Neural progenitor cell (in vitro differentiated cells): Measurements from ENCODE around the gene LIN28B. TPM values are rescaled to one million over a fixed set of nuclear protein-coding genes. Genes with fewer than 3 reads are reported as not detected.
"Not testable (repeated sequence)": the region's sequence is repeated elsewhere in the genome, so short reads cannot be mapped to it uniquely, and the experiment has no call there.

ENCODE experiments used
- DNase-seq: peaks from one replicate; pipeline ENCODE4 v3.0.0-alpha.2; 2016; ENCODE audit warnings: low spot score
- H2AFZ ChIP-seq: fragments of 200-600 bp; sonication (generic); replicated peaks from 2 replicates; pipeline ENCODE4 v1.6.1; 2016; ENCODE audit warnings: antibody characterized with exemption
- H3F3A ChIP-seq: fragments of 200-600 bp; sonication (generic); 2 replicates; pipeline ENCODE4 v1.6.1; 2016; ENCODE audit warnings: antibody characterized with exemption, low read depth
- H3K27ac ChIP-seq: fragments of 200-600 bp; sonication (generic); 2 replicates; pipeline ENCODE4 v1.5.1; 2016; ENCODE audit warnings: mild to moderate bottlenecking
- H3K27me3 ChIP-seq: fragments of 200-600 bp; sonication (generic); 2 replicates; pipeline ENCODE4 v1.6.1; 2016; ENCODE audit warnings: mild to moderate bottlenecking, moderate library complexity
- H3K36me3 ChIP-seq: fragments of 200-600 bp; sonication (generic); 2 replicates; pipeline ENCODE4 v1.5.1; 2016
- H3K4me1 ChIP-seq: fragments of 200-600 bp; sonication (generic); 2 replicates; pipeline ENCODE4 v1.6.1; 2016; ENCODE audit warnings: mixed run types
- H3K4me2 ChIP-seq: fragments of 200-600 bp; sonication (generic); 2 replicates; pipeline ENCODE4 v1.6.1; 2016
- H3K4me3 ChIP-seq: fragments of 200-600 bp; sonication (generic); 2 replicates; pipeline ENCODE4 v1.5.1; 2016
- H3K79me2 ChIP-seq: fragments of 200-600 bp; sonication (generic); 2 replicates; pipeline ENCODE4 v1.6.1; 2016; ENCODE audit warnings: low read depth
- H3K9ac ChIP-seq: fragments of 200-600 bp; sonication (generic); 2 replicates; pipeline ENCODE4 v1.6.1; 2016
- H3K9me3 ChIP-seq: fragments of 200-600 bp; sonication (generic); 2 replicates; pipeline ENCODE4 v1.5.1; 2016; ENCODE audit warnings: low read depth
- H4K20me1 ChIP-seq: fragments of 200-600 bp; sonication (generic); 2 replicates; pipeline ENCODE4 v1.6.1; 2016; ENCODE audit warnings: low read depth
- H3K27ac Mint-ChIP-seq: 3 replicates; pipeline ENCODE4 v1.8.0; 2021; ENCODE audit warnings: mixed read lengths
- H3K27me3 Mint-ChIP-seq: 2 replicates; pipeline ENCODE4 v1.8.0; 2022; ENCODE audit warnings: low read depth, mild to moderate bottlenecking, inconsistent platforms, moderate library complexity, mixed read lengths; ENCODE audit not compliant: insufficient read depth
- H3K36me3 Mint-ChIP-seq: 3 replicates; pipeline ENCODE4 v1.8.0; 2021; ENCODE audit warnings: mixed read lengths
- H3K4me1 Mint-ChIP-seq: 3 replicates; pipeline ENCODE4 v1.8.0; 2021; ENCODE audit warnings: mixed read lengths
- H3K4me3 Mint-ChIP-seq: 3 replicates; pipeline ENCODE4 v1.8.0; 2021; ENCODE audit warnings: mild to moderate bottlenecking, moderate library complexity, mixed read lengths
- H3K9me3 Mint-ChIP-seq: 3 replicates; pipeline ENCODE4 v1.8.0; 2020; ENCODE audit warnings: mixed read lengths
- CTCF ChIP-seq: fragments of 200-600 bp; sonication (generic); IDR thresholded peaks from 2 replicates; pipeline ENCODE4 v1.5.1; 2017; ENCODE audit warnings: antibody characterized with exemption, mild to moderate bottlenecking
- EZH2 ChIP-seq: fragments of 200-600 bp; sonication (generic); IDR thresholded peaks from 2 replicates; pipeline ENCODE4 v1.6.1; 2017; ENCODE audit warnings: antibody characterized with exemption, mild to moderate bottlenecking, moderate library complexity
- EZH2phosphoT487 ChIP-seq: fragments of 200-600 bp; sonication (generic); IDR thresholded peaks from 2 replicates; pipeline ENCODE4 v1.6.1; 2017; ENCODE audit warnings: antibody characterized with exemption
- total RNA-seq: library from RNA; depleted of rRNA; stranded (reverse); fragments of >200 nt; gene quantifications from 2 replicates; pipeline ENCODE4 v1.2.3, GENCODE V29; 2015; ENCODE audit warnings: low replicate concordance

LIN28B gene
- total RNA-seq, 1 donor from 2014 or later: 165 TPM

GRCh38 chr6:105077596-105078385, 120.9 kb downstream of the LIN28B start:
- Histone ChIP-seq H3K4me1 (peaks cover 9% of the 10 kb centered on the region), H3K4me2 (no peak overlapping the region), H3K36me3 (peaks cover 29% of the 10 kb centered on the region), H3K27ac (no peak overlapping the region), H4K20me1 (peaks cover 9% of the 10 kb centered on the region), H2AFZ (no peak overlapping the region), H3K79me2 (peaks cover 86% of the 10 kb centered on the region), H3K9ac (no peak overlapping the region), H3K4me3 (no peak overlapping the region), H3K9me3 (no peaks in the 10 kb centered on the region), H3K27me3 (no peaks in the 10 kb centered on the region), H3F3A (peaks cover 22% of the 10 kb centered on the region)
- no peaks in the 10 kb centered on the region for H3K9me3 Mint-ChIP-seq
- H3K27me3 Mint-ChIP-seq: no peaks in the 10 kb centered on the region
- peak; percentile 50 for DNase-seq
- TF ChIP-seq EZH2phosphoT487 (no peak), CTCF (peak; percentile 65)
- no peak overlapping the region for H3K4me3 Mint-ChIP-seq
- no peak overlapping the region for H3K27ac Mint-ChIP-seq
- peaks cover 16% of the 10 kb centered on the region for H3K36me3 Mint-ChIP-seq
- peaks cover 15% of the 10 kb centered on the region for H3K4me1 Mint-ChIP-seq

- peaks cover 80% of the 10 kb centered on the region for H3K79me2 ChIP-seq
- H3K4me1 Mint-ChIP-seq: peaks cover 12% of the 10 kb centered on the region
Observed at GRCh38 chr6:105078386-105078708, 121.4 kb downstream of the LIN28B start.

GRCh38 chr6:105080279-105080678, 123.4 kb downstream of the LIN28B start:
- H3K9me3 ChIP-seq: no peaks in the 10 kb centered on the region
- DNase-seq: no peak
- H3K9me3 Mint-ChIP-seq: no peaks in the 10 kb centered on the region
- no peak overlapping the region for H2AFZ ChIP-seq
- H4K20me1 ChIP-seq: peaks cover 9% of the 10 kb centered on the region
- H3K4me3 ChIP-seq: no peak overlapping the region
- H3K36me3 Mint-ChIP-seq: peaks cover 20% of the 10 kb centered on the region
- H3K9ac ChIP-seq: no peak overlapping the region
- no peak overlapping the region for H3K4me2 ChIP-seq
- no peak overlapping the region for H3K27ac ChIP-seq
- no peak overlapping the region for H3K4me3 Mint-ChIP-seq
- peaks cover 27% of the 10 kb centered on the region for H3F3A ChIP-seq
- TF ChIP-seq CTCF: no peak
- no peak for TF ChIP-seq EZH2phosphoT487
- no peak for TF ChIP-seq EZH2
- no peak overlapping the region for H3K27ac Mint-ChIP-seq
- H3K4me1 Mint-ChIP-seq: peaks cover 8% of the 10 kb centered on the region
- no peaks in the 10 kb centered on the region for H3K27me3 ChIP-seq
- peaks cover 9% of the 10 kb centered on the region for H3K4me1 ChIP-seq
- no peaks in the 10 kb centered on the region for H3K27me3 Mint-ChIP-seq
- H3K79me2 ChIP-seq: peaks cover 61% of the 10 kb centered on the region
- H3K36me3 ChIP-seq: peaks cover 29% of the 10 kb centered on the region

More at GRCh38 chr6:105078386-105078708, 121.4 kb downstream of the LIN28B start:
- Histone ChIP-seq H3K27ac (no peak overlapping the region), H3F3A (peaks cover 21% of the 10 kb centered on the region), H3K4me2 (no peak overlapping the region), H3K4me1 (peaks cover 9% of the 10 kb centered on the region), H3K27me3 (no peaks in the 10 kb centered on the region), H3K4me3 (no peak overlapping the region), H3K9me3 (no peaks in the 10 kb centered on the region), H2AFZ (no peak overlapping the region), H3K9ac (no peak overlapping the region), H4K20me1 (peaks cover 9% of the 10 kb centered on the region), H3K36me3 (peaks cover 29% of the 10 kb centered on the region)
- DNase-seq: no peak
- peaks cover 17% of the 10 kb centered on the region for H3K36me3 Mint-ChIP-seq
- no peaks in the 10 kb centered on the region for H3K27me3 Mint-ChIP-seq
- peak overlapping the region; percentile 6 for H3K27ac Mint-ChIP-seq
- no peak for TF ChIP-seq EZH2phosphoT487
- TF ChIP-seq CTCF: no peak
- TF ChIP-seq EZH2: no peak
- no peaks in the 10 kb centered on the region for H3K9me3 Mint-ChIP-seq
- H3K4me3 Mint-ChIP-seq: no peak overlapping the region

GRCh38 chr6:105081662-105082061, 124.8 kb downstream of the LIN28B start:
- DNase-seq, H3K9ac ChIP-seq, H2AFZ ChIP-seq, H3K9me3 ChIP-seq, H3K4me3 Mint-ChIP-seq, H4K20me1 ChIP-seq, H3K4me1 ChIP-seq, H3K4me2 ChIP-seq, H3K9me3 Mint-ChIP-seq, H3K4me3 ChIP-seq, H3K27me3 Mint-ChIP-seq, H3K27me3 ChIP-seq, H3K27ac Mint-ChIP-seq, H3K27ac ChIP-seq: not testable (repeated sequence)
- peaks cover 47% of the 10 kb centered on the region for H3K79me2 ChIP-seq
- peaks cover 29% of the 10 kb centered on the region for H3K36me3 ChIP-seq
- H3F3A ChIP-seq: peaks cover 29% of the 10 kb centered on the region
- peaks cover 12% of the 10 kb centered on the region for H3K4me1 Mint-ChIP-seq
- peaks cover 20% of the 10 kb centered on the region for H3K36me3 Mint-ChIP-seq
